ENCODE data around the gene FHOD1.

DNA sequence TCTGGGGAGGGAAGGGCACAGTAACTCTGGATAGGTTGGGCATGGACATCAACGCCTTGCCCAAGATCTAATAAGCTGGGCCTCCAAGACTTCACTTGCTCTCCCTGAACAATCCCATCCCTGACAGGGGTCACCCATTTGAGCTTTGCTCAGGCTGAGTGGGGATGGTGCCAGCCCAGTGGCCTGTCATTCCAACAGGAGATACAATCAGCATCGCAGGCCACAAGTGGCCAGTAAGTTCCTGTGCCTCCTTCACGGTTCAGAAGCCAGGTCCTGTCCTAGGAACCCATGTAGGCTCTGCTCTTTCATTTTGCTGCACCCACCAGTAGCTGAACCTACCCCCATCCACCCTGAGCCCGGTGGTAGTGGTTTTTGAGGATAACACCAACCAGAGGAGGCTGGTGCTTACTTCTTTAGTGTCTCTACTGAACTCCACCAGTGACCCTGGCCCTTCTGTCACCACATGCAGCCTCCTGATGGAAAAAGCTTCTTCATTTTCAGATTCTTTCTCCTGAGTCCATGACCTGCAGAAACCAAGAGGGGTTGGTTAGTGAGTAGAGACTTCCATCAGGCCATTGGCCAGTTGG lies 47.0 kb upstream of the FHOD1 start:
- TF ChIP-seq, protein P1, sequence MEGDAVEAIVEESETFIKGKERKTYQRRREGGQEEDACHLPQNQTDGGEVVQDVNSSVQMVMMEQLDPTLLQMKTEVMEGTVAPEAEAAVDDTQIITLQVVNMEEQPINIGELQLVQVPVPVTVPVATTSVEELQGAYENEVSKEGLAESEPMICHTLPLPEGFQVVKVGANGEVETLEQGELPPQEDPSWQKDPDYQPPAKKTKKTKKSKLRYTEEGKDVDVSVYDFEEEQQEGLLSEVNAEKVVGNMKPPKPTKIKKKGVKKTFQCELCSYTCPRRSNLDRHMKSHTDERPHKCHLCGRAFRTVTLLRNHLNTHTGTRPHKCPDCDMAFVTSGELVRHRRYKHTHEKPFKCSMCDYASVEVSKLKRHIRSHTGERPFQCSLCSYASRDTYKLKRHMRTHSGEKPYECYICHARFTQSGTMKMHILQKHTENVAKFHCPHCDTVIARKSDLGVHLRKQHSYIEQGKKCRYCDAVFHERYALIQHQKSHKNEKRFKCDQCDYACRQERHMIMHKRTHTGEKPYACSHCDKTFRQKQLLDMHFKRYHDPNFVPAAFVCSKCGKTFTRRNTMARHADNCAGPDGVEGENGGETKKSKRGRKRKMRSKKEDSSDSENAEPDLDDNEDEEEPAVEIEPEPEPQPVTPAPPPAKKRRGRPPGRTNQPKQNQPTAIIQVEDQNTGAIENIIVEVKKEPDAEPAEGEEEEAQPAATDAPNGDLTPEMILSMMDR (IDR thresholded peaks at IDR 0.05; ENCODE audit: poor library complexity), result no peak
- TF ChIP-seq EZH2 (IDR thresholded peaks at IDR 0.05; ENCODE audit: borderline replicate concordance) (no peak), EZH2phosphoT487 (IDR thresholded peaks at IDR 0.05; ENCODE audit: low read depth, severe bottlenecking, unreplicated experiment) (no peak)
